ENCODE results near the gene ZSWIM1.
A peak's percentile ranks its signal among the peaks of the same experiment; 100 is the strongest.

ZSWIM1 gene

DNA sequence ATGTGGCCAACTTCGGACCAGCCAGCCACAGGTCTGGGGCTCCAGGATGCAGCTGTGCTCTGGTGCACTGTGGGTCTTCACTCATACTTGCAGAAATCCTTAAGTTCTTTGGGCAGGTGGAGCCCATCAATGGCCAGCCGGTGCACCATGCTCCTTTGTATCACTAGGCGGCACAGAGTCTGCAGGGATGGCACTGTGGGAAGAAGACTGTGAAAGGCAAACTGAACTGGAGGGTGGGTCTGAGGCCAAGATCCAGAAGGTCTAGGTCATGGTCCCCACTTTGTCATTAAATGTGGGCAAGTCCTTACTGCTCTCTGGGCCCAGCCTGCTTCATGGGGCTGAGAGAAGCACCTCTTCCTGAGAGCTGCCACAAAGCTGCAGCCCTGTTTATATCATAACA, 7.7 kb downstream of the ZSWIM1 start:
- peaks cover 18% of the 10 kb centered on the region for H3K4me1 ChIP-seq (ENCODE audit: control insufficient read depth, insufficient read depth, low read length, unreplicated experiment)
- no peak overlapping the region for H3K27ac ChIP-seq (ENCODE audit: low read depth, low read length)
- no peaks in the 10 kb centered on the region for H3K36me3 ChIP-seq (ENCODE audit: insufficient read depth, low read length)

DNA sequence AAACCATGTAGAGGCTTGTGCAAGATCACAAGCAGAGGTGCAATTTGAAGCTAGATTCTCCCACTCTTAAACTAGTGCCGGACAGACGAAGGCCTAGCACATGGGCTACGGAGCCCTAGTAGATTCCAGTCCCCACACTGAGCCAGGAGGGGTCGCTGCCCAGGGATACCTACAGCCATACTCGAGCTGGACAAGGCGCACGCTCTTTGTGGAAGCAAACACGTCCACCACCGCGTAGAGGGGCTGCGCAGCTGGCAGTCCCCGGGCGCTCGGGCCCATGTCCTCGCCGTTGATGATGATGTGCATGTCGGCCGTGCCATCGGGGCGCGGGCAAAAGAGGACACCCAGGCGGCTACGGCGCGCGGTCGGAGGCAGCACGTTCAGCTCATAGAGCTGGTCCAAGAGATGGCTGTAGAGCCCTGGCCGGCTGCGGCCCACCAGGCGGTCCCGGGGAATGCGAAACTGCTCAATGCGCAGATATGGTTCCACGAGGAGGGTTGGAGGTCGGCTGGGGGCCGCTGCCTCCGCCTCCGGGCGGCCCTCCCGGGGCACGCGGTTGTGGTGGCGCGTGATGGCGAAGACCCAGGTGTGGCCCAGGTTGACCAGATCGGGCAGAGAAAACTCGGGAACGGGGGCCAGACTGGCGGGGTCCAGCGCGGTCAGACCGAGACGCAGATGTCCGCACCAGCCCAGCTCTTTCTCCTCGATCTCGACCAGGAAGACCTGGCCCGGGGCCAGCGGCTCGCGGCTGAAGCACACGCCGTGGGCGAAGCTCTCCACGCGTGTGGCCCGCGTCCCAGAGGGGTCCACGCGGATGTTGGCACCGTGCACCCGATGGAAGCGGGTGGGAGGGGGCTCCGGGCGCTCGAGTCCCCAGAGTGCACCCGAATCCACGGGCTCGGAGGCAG, 9.3 kb downstream of the ZSWIM1 start:
- peak overlapping the region; percentile 81 for H3K4me3 ChIP-seq (ENCODE audit: low read depth, low read length)
- H2AFZ ChIP-seq (ENCODE audit: low read length, unreplicated experiment): peak overlapping the region; percentile 79
- peaks cover 9% of the 10 kb centered on the region for H3K4me1 ChIP-seq (ENCODE audit: control insufficient read depth, insufficient read depth, low read length, unreplicated experiment)
- peak overlapping the region; percentile 39; the same call in 1 of the 2 replicates for H3K27ac ChIP-seq (ENCODE audit: low read depth, low read length)
- no peaks in the 10 kb centered on the region for H3K36me3 ChIP-seq (ENCODE audit: insufficient read depth, low read length)
- no peaks in the 10 kb centered on the region for H3K27me3 ChIP-seq (ENCODE audit: insufficient read depth, low read length)
- peaks cover 5% of the 10 kb centered on the region for H3K79me2 ChIP-seq (ENCODE audit: control insufficient read depth, insufficient read depth, low read length, unreplicated experiment)

More for the DNA sequence above, 7.7 kb downstream of the ZSWIM1 start:
- H3K79me2 ChIP-seq (ENCODE audit: control insufficient read depth, insufficient read depth, low read length, unreplicated experiment): peaks cover 5% of the 10 kb centered on the region
- no peaks in the 10 kb centered on the region for H3K27me3 ChIP-seq (ENCODE audit: insufficient read depth, low read length)
- no peak overlapping the region for H2AFZ ChIP-seq (ENCODE audit: low read length, unreplicated experiment)
- H3K4me3 ChIP-seq (ENCODE audit: low read depth, low read length): no peak overlapping the region

GRCh38 chr20:45890985-45891983, 10.3 kb downstream of the ZSWIM1 start, which contains the start of the genes CTSA and NEURL2:
TSS of gene CTSA (plus strand) at chr20:45891335. CDS start at chr20:45891569, 234 bp downstream.
TSS of gene NEURL2 (minus strand) at chr20:45891208. CDS start at chr20:45890991, 217 bp downstream.
- H3K36me3 ChIP-seq (ENCODE audit: insufficient read depth, low read length): no peaks in the 10 kb centered on the region
- peak within 1 kb of the TSS; percentile 79 for H2AFZ ChIP-seq (ENCODE audit: low read length, unreplicated experiment)
- H3K4me3 ChIP-seq (ENCODE audit: low read depth, low read length): peak within 1 kb of the TSS; percentile 81
- H3K4me1 ChIP-seq (ENCODE audit: control insufficient read depth, insufficient read depth, low read length, unreplicated experiment): peaks cover 8% of the 10 kb centered on the region
- peak within 1 kb of the TSS; percentile 39; the same call in 1 of the 2 replicates for H3K27ac ChIP-seq (ENCODE audit: low read depth, low read length)
- no peaks in the 10 kb centered on the region for H3K27me3 ChIP-seq (ENCODE audit: insufficient read depth, low read length)
- peaks cover 5% of the 10 kb centered on the region for H3K79me2 ChIP-seq (ENCODE audit: control insufficient read depth, insufficient read depth, low read length, unreplicated experiment)

- Histone ChIP-seq H3K4me1 (ENCODE audit: control insufficient read depth, insufficient read depth, low read length, unreplicated experiment) (peaks cover 8% of the 10 kb centered on the region), H2AFZ (ENCODE audit: low read length, unreplicated experiment) (no peak overlapping the region), H3K27me3 (ENCODE audit: insufficient read depth, low read length) (no peaks in the 10 kb centered on the region), H3K4me3 (ENCODE audit: low read depth, low read length) (peak overlapping the region; percentile 81), H3K79me2 (ENCODE audit: control insufficient read depth, insufficient read depth, low read length, unreplicated experiment) (peaks cover 5% of the 10 kb centered on the region), H3K36me3 (ENCODE audit: insufficient read depth, low read length) (peaks cover 6% of the 10 kb centered on the region; the same call in 1 of the 2 replicates), H3K27ac (ENCODE audit: low read depth, low read length) (peak overlapping the region; percentile 2; the same call in 1 of the 2 replicates)
These were observed 11.2 kb downstream of the ZSWIM1 start for GRCh38 chr20:45892049-45892825.

DNA sequence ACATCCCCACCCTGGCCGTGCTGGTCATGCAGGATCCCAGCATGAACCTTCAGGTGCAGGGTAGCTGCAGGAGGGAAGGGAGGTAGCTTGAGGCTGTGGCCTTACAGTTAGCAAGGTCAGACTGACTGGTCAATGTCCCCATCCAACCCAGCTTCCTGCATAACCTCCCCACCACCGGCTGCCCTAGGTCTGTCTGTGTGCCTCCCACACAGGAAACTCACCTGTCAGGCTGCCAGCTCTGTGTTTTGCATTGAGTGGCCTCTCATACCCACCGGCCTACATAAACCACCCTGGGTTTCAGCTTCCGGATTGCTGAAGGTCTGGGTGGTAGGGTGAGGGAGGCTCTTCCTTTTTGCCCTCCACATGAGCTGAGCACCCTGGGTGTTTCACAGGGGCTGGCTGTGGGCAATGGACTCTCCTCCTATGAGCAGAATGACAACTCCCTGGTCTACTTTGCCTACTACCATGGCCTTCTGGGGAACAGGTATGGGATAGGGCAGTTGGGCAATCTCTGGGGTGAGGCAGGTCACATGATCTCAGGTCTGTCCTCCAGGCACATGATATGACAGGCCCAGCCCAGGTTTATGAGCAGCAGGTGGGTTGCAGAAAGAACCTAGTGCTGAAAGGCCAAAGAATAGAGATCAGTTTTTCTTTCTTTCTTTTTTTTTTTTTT, 11.9 kb downstream of the ZSWIM1 start:
- Histone ChIP-seq H3K27me3 (ENCODE audit: insufficient read depth, low read length) (no peaks in the 10 kb centered on the region), H3K79me2 (ENCODE audit: control insufficient read depth, insufficient read depth, low read length, unreplicated experiment) (peaks cover 5% of the 10 kb centered on the region), H2AFZ (ENCODE audit: low read length, unreplicated experiment) (no peak overlapping the region), H3K4me3 (ENCODE audit: low read depth, low read length) (no peak overlapping the region), H3K27ac (ENCODE audit: low read depth, low read length) (no peak overlapping the region), H3K36me3 (ENCODE audit: insufficient read depth, low read length) (peaks cover 6% of the 10 kb centered on the region; the same call in 1 of the 2 replicates), H3K4me1 (ENCODE audit: control insufficient read depth, insufficient read depth, low read length, unreplicated experiment) (peaks cover 8% of the 10 kb centered on the region)

- peaks cover 5% of the 10 kb centered on the region for H3K79me2 ChIP-seq (ENCODE audit: control insufficient read depth, insufficient read depth, low read length, unreplicated experiment)
- H3K27ac ChIP-seq (ENCODE audit: low read depth, low read length): no peak overlapping the region
- H3K4me3 ChIP-seq (ENCODE audit: low read depth, low read length): no peak overlapping the region
- H3K36me3 ChIP-seq (ENCODE audit: insufficient read depth, low read length): peaks cover 6% of the 10 kb centered on the region; the same call in 1 of the 2 replicates
- no peak overlapping the region for H2AFZ ChIP-seq (ENCODE audit: low read length, unreplicated experiment)
- peaks cover 8% of the 10 kb centered on the region for H3K4me1 ChIP-seq (ENCODE audit: control insufficient read depth, insufficient read depth, low read length, unreplicated experiment)
- no peaks in the 10 kb centered on the region for H3K27me3 ChIP-seq (ENCODE audit: insufficient read depth, low read length)
These were observed 12.8 kb downstream of the ZSWIM1 start for GRCh38 chr20:45893831-45894230.

DNA sequence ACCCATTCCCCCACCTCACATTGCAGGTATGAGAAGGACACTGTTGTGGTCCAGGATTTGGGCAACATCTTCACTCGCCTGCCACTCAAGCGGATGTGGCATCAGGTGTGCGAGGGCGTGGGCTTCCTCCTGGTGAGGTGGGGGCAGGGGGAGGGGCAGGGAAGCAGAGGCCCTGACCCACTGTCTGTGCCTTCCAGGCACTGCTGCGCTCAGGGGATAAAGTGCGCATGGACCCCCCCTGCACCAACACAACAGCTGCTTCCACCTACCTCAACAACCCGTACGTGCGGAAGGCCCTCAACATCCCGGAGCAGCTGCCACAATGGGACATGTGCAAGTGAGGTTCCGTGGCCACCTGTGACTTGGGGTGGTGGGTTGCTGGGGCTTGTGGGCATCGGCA, 13.8 kb downstream of the ZSWIM1 start:
- H3K36me3 ChIP-seq (ENCODE audit: insufficient read depth, low read length): peaks cover 6% of the 10 kb centered on the region; the same call in 1 of the 2 replicates
- H3K27me3 ChIP-seq (ENCODE audit: insufficient read depth, low read length): no peaks in the 10 kb centered on the region
- no peak overlapping the region for H2AFZ ChIP-seq (ENCODE audit: low read length, unreplicated experiment)
- no peak overlapping the region for H3K27ac ChIP-seq (ENCODE audit: low read depth, low read length)
- H3K4me3 ChIP-seq (ENCODE audit: low read depth, low read length): no peak overlapping the region
- peaks cover 8% of the 10 kb centered on the region for H3K4me1 ChIP-seq (ENCODE audit: control insufficient read depth, insufficient read depth, low read length, unreplicated experiment)
- H3K79me2 ChIP-seq (ENCODE audit: control insufficient read depth, insufficient read depth, low read length, unreplicated experiment): peaks cover 5% of the 10 kb centered on the region

DNA sequence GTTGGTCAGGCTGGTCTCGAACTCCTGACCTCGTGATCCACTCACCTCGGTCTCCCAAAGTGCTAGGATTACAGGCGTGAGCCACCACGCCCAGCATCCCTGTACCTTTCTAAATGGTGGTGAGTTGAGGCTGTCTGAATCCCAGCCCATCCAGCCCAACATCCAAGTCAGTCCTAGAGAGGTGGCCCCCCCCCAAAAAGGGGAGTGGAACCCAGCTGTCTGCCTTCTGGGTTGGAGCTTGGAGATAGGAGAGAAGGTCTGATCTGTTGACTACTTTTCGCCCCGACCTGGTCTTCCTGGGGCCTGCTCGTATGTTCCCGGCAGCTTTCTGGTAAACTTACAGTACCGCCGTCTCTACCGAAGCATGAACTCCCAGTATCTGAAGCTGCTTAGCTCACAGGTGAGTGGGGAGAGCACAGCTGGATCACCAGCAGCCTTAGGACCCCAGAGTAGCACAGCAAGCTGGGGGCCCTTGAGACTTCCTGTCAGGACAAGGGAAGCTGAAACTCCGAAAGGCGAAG, 15.7 kb downstream of the ZSWIM1 start:
- Histone ChIP-seq H2AFZ (ENCODE audit: low read length, unreplicated experiment) (no peak overlapping the region), H3K27me3 (ENCODE audit: insufficient read depth, low read length) (no peaks in the 10 kb centered on the region), H3K79me2 (ENCODE audit: control insufficient read depth, insufficient read depth, low read length, unreplicated experiment) (peaks cover 4% of the 10 kb centered on the region), H3K4me1 (ENCODE audit: control insufficient read depth, insufficient read depth, low read length, unreplicated experiment) (peaks cover 8% of the 10 kb centered on the region), H3K27ac (ENCODE audit: low read depth, low read length) (no peak overlapping the region), H3K36me3 (ENCODE audit: insufficient read depth, low read length) (peaks cover 6% of the 10 kb centered on the region; the same call in 1 of the 2 replicates), H3K4me3 (ENCODE audit: low read depth, low read length) (no peak overlapping the region)

DNA sequence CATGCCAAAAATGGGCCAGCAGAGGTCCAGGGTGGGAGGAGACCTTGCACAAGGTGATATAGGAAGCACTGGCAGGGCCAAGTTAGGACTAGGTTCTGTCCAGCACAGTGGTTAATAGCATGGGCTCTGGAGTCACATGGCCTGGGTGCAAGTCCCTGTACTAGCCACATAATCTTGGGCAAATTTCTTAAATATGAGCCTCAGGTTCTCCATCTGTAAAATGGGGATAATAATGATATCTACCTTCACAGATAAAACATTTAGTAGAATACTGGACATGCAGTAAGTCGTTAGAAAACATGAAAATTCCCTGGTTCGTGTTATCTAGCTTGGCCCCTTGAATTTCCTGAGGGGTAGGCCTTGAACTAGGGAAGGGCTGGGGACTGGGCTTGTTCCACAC, 16.3 kb downstream of the ZSWIM1 start:
- Histone ChIP-seq H2AFZ (ENCODE audit: low read length, unreplicated experiment) (no peak overlapping the region), H3K4me1 (ENCODE audit: control insufficient read depth, insufficient read depth, low read length, unreplicated experiment) (peaks cover 4% of the 10 kb centered on the region), H3K36me3 (ENCODE audit: insufficient read depth, low read length) (peaks cover 6% of the 10 kb centered on the region; the same call in 1 of the 2 replicates), H3K27ac (ENCODE audit: low read depth, low read length) (no peak overlapping the region), H3K79me2 (ENCODE audit: control insufficient read depth, insufficient read depth, low read length, unreplicated experiment) (no peaks in the 10 kb centered on the region), H3K4me3 (ENCODE audit: low read depth, low read length) (no peak overlapping the region), H3K27me3 (ENCODE audit: insufficient read depth, low read length) (no peaks in the 10 kb centered on the region)

All from ACC112 (cell line).